Liver (tissue), 9 donors: ENCODE measurements around the gene HIPK1. TPM values are rescaled to one million over a fixed set of nuclear protein-coding genes. Genes with fewer than 3 reads are reported as not detected.

Source experiments
- DNase-seq: peaks from one replicate; pipeline ENCODE4 v3.0.0-alpha.2; 2017; ENCODE audit warnings: low spot score
- H3K27ac ChIP-seq, 2 donors: one replicate each; pipeline ENCODE4 v1.7.0; 2013; ENCODE audit warnings: inconsistent platforms in 2 of 2, low read length in 2 of 2, control low read depth in 1 of 2, low read depth in 1 of 2, mild to moderate bottlenecking in 1 of 2
- H3K27me3 ChIP-seq, 4 donors: one replicate each; pipeline versions ENCODE4 v1.6.1 to v1.7.0; 2013; ENCODE audit warnings: low read length in 3 of 4, inconsistent platforms in 1 of 4, mild to moderate bottlenecking in 1 of 4, moderate library complexity in 1 of 4; ENCODE audit not compliant: control insufficient read depth in 4 of 4, insufficient read depth in 4 of 4
- H3K36me3 ChIP-seq, 4 donors: one replicate each; pipeline versions ENCODE4 v1.6.1 to v1.7.0; 2013; ENCODE audit warnings: low read length in 3 of 4, mild to moderate bottlenecking in 3 of 4, low read depth in 1 of 4, moderate library complexity in 1 of 4; ENCODE audit not compliant: control insufficient read depth in 4 of 4, insufficient read depth in 3 of 4
- H3K4me1 ChIP-seq, 4 donors: one replicate each; pipeline versions ENCODE4 v1.6.1 to v1.7.0; 2013; ENCODE audit warnings: low read length in 3 of 4, mild to moderate bottlenecking in 3 of 4, moderate library complexity in 1 of 4; ENCODE audit not compliant: control insufficient read depth in 4 of 4, insufficient read depth in 4 of 4
- H3K4me3 ChIP-seq, 3 donors: one replicate each; pipeline versions ENCODE4 v1.6.1 to v1.7.0; 2013; ENCODE audit warnings: low read length in 3 of 3, control low read depth in 1 of 3, low read depth in 1 of 3, mild to moderate bottlenecking in 1 of 3
- H3K9ac ChIP-seq, 2 donors: one replicate each; pipeline ENCODE4 v1.7.0; 2013; ENCODE audit warnings: low read length in 2 of 2, mild to moderate bottlenecking in 2 of 2, moderate library complexity in 2 of 2, control low read depth in 1 of 2, low read depth in 1 of 2
- H3K9me3 ChIP-seq, 4 donors: one replicate each; pipeline versions ENCODE4 v1.6.1 to v1.7.0; 2013; ENCODE audit warnings: low read length in 3 of 4; ENCODE audit not compliant: control insufficient read depth in 4 of 4
- CTCF ChIP-seq: fragments of 150-350 bp; IDR thresholded peaks from 2 replicates; pipeline ENCODE4 v1.5.1; 2017; ENCODE audit warnings: improper control_type of control experiment, low read depth, low read length; ENCODE audit not compliant: missing input control
- EGR1 ChIP-seq, 2 donors: IDR thresholded peaks; 2 replicates each; pipeline ENCODE4 v1.6.1; 2016 to 2018; ENCODE audit warnings: antibody characterized with exemption in 2 of 2, low read depth in 2 of 2
- FOXA1 ChIP-seq: IDR thresholded peaks from 2 replicates; pipeline ENCODE4 v1.6.1; 2016; ENCODE audit warnings: antibody characterized with exemption
- FOXA2 ChIP-seq: IDR thresholded peaks from 2 replicates; pipeline ENCODE4 v1.6.1; 2016; ENCODE audit warnings: antibody characterized with exemption
- GABPA ChIP-seq, 2 donors: IDR thresholded peaks in 1 of 2; conservative IDR thresholded peaks in 1 of 2; 2 replicates each; pipeline ENCODE4 v1.6.1; 2016; ENCODE audit warnings: antibody characterized with exemption in 2 of 2, mild to moderate bottlenecking in 1 of 2, moderate library complexity in 1 of 2
- HNF4A ChIP-seq, 2 donors: conservative IDR thresholded peaks; 2 replicates each; pipeline ENCODE4 v1.6.1; 2016; ENCODE audit warnings: antibody characterized with exemption in 2 of 2, mild to moderate bottlenecking in 2 of 2
- HNF4G ChIP-seq: IDR thresholded peaks from 2 replicates; pipeline ENCODE4 v1.6.1; 2016; ENCODE audit warnings: antibody characterized with exemption
- JUND ChIP-seq, 2 donors: IDR thresholded peaks; 2 replicates each; pipeline ENCODE4 v1.6.1; 2016; ENCODE audit warnings: antibody characterized with exemption in 2 of 2
- MAX ChIP-seq: IDR thresholded peaks from 2 replicates; pipeline ENCODE4 v1.6.1; 2016; ENCODE audit warnings: antibody characterized with exemption
- NR2F2 ChIP-seq: IDR thresholded peaks from 2 replicates; pipeline ENCODE4 v1.6.1; 2016; ENCODE audit warnings: antibody characterized with exemption
- RAD21 ChIP-seq, 2 donors: IDR thresholded peaks; 2 replicates each; pipeline ENCODE4 v1.6.1; 2016; ENCODE audit warnings: antibody characterized with exemption in 2 of 2, mild to moderate bottlenecking in 2 of 2
- RXRA ChIP-seq, 2 donors: IDR thresholded peaks; 2 replicates each; pipeline ENCODE4 v1.6.1; 2017 to 2018; ENCODE audit warnings: antibody characterized with exemption in 2 of 2, mild to moderate bottlenecking in 1 of 2
- SP1 ChIP-seq: IDR thresholded peaks from 2 replicates; pipeline ENCODE4 v1.6.1; 2018; ENCODE audit warnings: antibody characterized with exemption, mild to moderate bottlenecking
- TAF1 ChIP-seq: conservative IDR thresholded peaks from 2 replicates; pipeline ENCODE4 v1.6.1; 2016; ENCODE audit warnings: antibody characterized with exemption, mild to moderate bottlenecking
- YY1 ChIP-seq: IDR thresholded peaks from 2 replicates; pipeline ENCODE4 v1.6.1; 2016; ENCODE audit warnings: antibody characterized with exemption, mild to moderate bottlenecking
- ZBTB33 ChIP-seq: IDR thresholded peaks from 2 replicates; pipeline ENCODE4 v1.6.1; 2016; ENCODE audit warnings: antibody characterized with exemption
- WGBS: extraction: QIAGEN DNeasy Blood & Tissue Kit; methylation state at CpG from one replicate; pipeline ENCODE4 v1.1.7; 2013; 5-methylcytosine and 5-hydroxymethylcytosine counted together
- polyA plus RNA-seq, 2 donors: library from polyadenylated mRNA; stranded (reverse) in 1 of 2; unstranded in 1 of 2; fragments of 200-250 nt in 1 of 2; fragments of >200 nt in 1 of 2; fragmentation: Nextera tagmentation in 1 of 2; extraction: Ambion mirVana in 1 of 2; gene quantifications; one replicate each; pipeline versions ENCODE4 v1.2.1 to v1.2.3, GENCODE V29; 2013 to 2015
- total RNA-seq, 2 donors: library from RNA; depleted of rRNA; stranded (reverse); fragments of >200 nt; gene quantifications; one replicate each; pipeline ENCODE4 v1.2.3, GENCODE V29; 2014
- TF ChIP-seq, protein P1 (sequence below): IDR thresholded peaks from 2 replicates; pipeline ENCODE4 v1.6.1; 2016; ENCODE audit warnings: antibody characterized with exemption, mild to moderate bottlenecking
- TF ChIP-seq, protein P2 (sequence below): IDR thresholded peaks from 2 replicates; pipeline ENCODE4 v1.6.1; 2016; ENCODE audit warnings: antibody characterized with exemption
- donor health status: healthy.
- donor health status: healthy.
- donor health status: healthy.
- donor health status: healthy.
- donor health status: healthy.

Gene HIPK1
- total RNA-seq = 10 to 100 TPM; 21.0 to 50.2 TPM
- 1 to 10 TPM; 8.7 to 9.2 TPM for polyA plus RNA-seq

DNA sequence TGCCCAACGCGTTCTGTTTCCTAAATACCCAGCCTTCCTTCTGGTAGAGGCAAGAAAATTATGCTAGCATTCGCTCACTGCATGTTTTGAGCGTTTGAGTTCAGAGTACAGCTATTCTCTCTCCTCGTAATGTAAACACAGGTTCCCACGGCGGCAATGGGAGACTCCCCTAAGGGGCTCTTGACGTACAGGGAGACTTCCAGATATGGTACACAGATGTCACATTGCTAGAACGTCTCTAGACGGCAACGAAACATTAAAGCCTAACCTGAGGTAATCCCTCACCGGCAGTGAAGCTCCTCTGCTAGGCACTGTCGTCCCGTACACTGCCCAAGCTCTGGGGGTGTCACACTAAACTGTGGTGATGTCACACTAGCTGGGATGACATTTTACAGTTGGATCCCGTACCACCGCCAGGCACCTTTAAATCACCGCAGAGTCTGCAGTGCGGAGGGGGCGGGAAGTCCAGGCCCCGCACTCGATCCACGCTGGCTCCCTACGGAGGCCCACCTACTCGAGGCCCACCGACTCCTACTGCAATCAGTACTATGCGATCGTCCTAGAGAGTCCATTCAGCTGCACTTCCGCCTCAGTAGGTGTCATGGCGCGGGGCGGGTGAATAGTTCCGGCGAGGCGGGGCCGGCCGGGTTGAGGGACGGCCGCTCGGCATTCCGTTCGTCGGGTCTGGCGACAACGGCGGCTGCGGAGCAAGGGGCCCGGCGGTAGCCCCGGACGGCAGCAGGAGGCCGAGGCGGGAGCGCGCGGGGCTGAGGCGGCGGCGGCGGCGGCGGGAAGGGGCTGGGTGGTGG, at the start of gene HIPK1:
HIPK1 (plus strand) TSS at position 384 of the 809 bp plus-strand sequence.
- TF ChIP-seq JUND (IDR thresholded peaks at IDR 0.05) (peak; percentile 57 to 70), HNF4G (peak; percentile 31), SP1 (peak; percentile 30), FOXA1 (peak; percentile 49), HNF4A (conservative IDR thresholded peaks at IDR 0.05) (peak; percentile 55 to 62), NR2F2 (no peak), FOXA2 (peak; percentile 59), TAF1 (peak; percentile 60), ZBTB33 (no peak), RXRA (IDR thresholded peaks at IDR 0.05) (peak; percentile 4 to 51), GABPA (IDR thresholded peaks at IDR 0.05 in 1 of 2, conservative IDR thresholded peaks at IDR 0.05 in 1 of 2) (peak; percentile 46 to 87), MAX (peak; percentile 18), EGR1 (IDR thresholded peaks at IDR 0.05; ENCODE audit: low read depth in 2 of 2) (no peak), YY1 (peak; percentile 99), RAD21 (IDR thresholded peaks at IDR 0.05) (peak; percentile 22 to 44), CTCF (no peak)
- TF ChIP-seq, protein P1, sequence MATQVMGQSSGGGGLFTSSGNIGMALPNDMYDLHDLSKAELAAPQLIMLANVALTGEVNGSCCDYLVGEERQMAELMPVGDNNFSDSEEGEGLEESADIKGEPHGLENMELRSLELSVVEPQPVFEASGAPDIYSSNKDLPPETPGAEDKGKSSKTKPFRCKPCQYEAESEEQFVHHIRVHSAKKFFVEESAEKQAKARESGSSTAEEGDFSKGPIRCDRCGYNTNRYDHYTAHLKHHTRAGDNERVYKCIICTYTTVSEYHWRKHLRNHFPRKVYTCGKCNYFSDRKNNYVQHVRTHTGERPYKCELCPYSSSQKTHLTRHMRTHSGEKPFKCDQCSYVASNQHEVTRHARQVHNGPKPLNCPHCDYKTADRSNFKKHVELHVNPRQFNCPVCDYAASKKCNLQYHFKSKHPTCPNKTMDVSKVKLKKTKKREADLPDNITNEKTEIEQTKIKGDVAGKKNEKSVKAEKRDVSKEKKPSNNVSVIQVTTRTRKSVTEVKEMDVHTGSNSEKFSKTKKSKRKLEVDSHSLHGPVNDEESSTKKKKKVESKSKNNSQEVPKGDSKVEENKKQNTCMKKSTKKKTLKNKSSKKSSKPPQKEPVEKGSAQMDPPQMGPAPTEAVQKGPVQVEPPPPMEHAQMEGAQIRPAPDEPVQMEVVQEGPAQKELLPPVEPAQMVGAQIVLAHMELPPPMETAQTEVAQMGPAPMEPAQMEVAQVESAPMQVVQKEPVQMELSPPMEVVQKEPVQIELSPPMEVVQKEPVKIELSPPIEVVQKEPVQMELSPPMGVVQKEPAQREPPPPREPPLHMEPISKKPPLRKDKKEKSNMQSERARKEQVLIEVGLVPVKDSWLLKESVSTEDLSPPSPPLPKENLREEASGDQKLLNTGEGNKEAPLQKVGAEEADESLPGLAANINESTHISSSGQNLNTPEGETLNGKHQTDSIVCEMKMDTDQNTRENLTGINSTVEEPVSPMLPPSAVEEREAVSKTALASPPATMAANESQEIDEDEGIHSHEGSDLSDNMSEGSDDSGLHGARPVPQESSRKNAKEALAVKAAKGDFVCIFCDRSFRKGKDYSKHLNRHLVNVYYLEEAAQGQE = peak; percentile 17
- TF ChIP-seq, protein P2, sequence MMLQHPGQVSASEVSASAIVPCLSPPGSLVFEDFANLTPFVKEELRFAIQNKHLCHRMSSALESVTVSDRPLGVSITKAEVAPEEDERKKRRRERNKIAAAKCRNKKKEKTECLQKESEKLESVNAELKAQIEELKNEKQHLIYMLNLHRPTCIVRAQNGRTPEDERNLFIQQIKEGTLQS = peak; percentile 70
- peak; percentile 94 for DNase-seq
- H3K27ac ChIP-seq = peak within 1 kb of the TSS; percentile 94 to 100
- no peaks in the 10 kb centered on the region for H3K9me3 ChIP-seq
- no peaks in the 10 kb centered on the region for H3K27me3 ChIP-seq
- H3K36me3 ChIP-seq = no peaks in the 10 kb centered on the region
- H3K9ac ChIP-seq = peak within 1 kb of the TSS; percentile 70 to 87
- peak within 1 kb of the TSS; percentile 84 to 97 (median 93) for H3K4me3 ChIP-seq
- peaks cover 9 to 47% (median 34%) of the 10 kb centered on the region in 4 donors for H3K4me1 ChIP-seq
- WGBS = under 1% methylated on average over 61 of the region's 61 CpGs
